Pons (tissue), 1 donor: ENCODE measurements around the gene STAT5A.

Experiments used
- DNase-seq: peaks from one replicate; pipeline ENCODE4 v3.0.0-alpha.2; 2016; ENCODE audit warnings: low spot score

The STAT5A gene

DNA sequence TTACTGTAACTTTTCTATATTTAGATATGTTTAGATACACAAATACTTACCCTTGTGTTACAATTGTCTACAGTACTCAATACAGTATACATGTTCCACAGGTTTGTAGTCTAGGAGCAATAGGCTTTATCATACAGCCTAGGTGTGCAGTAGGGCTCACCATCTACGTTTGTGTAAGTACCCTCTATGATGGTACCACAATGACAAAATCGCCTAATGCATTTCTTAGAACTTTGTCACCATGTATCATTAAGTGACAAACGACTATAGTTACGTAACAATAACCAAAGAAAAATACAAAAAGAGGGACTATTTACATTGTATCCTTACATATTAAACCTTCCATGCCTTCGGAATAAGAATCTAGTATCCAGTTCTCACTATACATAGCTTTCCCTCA lies 20.1 kb upstream of the STAT5A start:
- DNase-seq, result no peak

DNA sequence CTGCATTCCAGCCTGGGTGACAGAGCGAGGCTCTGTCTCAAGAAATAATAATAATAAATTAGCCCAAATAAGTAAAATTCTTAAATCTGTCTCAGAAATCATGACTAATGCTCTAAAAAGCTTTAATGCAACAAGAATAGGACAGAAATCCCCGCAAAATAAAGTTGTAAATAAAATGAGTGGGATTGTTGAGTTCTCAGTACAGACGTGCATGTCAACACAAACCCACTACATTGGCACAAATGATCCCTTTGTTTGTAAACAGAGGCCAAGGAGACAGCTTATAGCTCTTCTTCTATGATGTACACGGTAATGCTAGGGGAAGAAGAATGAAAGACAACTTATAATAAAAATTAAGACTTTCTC lies 18.1 kb upstream of the STAT5A start:
- no peak for DNase-seq

DNA sequence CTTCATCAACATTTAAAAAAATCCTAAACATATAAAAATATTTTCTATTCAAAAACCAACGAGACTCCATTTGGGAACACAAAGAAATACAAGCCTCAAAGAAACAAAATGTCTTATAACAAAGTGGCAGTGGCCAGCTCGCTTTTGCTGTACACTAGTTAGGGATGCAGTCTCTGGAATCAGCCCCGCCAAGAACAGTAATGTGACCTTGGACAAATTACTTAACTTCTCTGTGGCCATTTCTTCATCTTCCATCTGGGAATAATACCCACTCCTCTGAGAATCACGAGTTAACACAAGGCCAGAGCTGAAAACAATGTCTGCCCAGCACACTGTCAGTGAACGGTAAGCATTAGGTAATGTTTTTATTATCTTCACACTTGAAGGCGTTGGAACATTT lies 17.7 kb upstream of the STAT5A start:
- DNase-seq, result no peak

DNA sequence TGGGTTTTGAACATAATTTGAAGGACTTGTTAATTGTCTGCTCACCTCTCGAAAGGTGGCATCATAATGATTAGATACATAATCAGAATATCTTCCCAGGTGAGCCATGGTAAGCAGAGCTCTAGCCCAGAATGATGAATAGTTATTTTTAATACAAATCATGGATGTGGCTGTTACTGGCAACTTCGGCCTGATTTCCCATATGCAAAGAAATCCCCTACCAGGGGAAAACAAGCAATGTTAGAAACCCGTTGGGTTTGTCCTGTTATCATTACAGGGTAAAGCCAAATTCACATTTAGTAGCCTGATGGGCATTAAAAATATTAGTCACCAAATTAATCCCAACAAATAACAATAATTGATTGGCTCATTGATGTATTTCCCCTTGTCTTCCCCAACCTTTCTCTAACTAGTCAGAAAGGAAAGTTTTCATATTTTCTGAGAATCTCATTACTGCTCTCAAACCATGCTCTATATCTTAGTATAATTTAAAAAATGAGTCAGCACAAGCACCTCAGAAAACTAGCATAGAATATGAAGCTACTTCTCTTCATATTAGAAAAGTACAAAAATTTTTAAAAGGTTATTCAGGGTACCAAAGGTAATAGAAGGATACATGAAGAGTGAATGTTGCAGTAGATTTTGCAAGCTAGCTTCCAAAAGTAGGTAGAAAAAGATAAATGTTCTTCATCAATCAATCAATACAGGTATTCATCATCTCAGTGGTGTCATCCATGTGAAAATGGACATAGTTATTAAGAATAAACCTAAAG lies 17.1 kb upstream of the STAT5A start:
- no peak for DNase-seq

DNA sequence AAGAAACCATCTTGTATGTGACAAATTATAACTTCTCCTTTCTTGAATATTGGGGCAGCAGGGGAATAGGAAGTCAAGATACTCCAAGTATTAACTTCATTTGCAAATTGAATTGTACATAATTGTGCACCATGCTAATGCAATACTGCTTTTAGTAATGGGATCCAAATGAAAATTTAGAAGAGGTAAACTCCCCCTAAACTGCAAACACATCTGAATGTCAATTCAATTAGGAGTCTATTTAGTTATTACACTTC lies 16.6 kb upstream of the STAT5A start:
- DNase-seq, result no peak

DNA sequence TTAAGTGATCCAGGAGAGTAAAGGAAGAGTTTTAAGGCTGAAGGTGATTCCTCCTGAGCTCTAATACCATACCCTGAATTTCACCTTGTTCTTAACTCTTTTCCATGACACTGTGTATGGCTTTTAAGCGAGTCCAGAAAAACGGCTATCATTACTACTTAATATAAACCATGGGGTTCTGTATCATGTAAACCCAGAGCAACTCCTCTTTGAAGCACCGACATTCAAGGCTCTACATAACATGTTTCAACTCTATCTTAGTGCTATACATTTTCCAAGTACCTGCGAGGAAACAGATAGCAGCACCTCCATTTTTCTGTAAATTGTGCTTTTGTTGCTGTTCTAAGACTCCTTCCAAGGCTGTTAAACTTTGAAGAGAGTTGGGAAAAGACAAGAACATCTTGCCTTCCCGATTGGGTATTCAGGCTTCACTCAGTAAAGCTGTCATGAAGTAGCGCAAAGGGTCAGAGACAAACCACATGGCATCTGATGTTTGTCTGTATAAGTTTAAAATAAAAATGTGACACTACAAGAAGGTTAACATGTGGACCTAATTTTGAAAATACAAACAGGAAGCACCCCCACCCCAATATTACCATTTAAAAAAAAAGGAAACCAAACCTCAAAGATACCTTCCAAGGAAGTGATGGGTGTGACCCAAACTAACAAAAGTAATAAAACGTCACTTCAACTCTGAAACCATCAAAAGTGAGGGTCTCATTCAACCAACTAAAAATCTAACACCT lies 16.0 kb upstream of the STAT5A start:
- DNase-seq, result no peak

DNA sequence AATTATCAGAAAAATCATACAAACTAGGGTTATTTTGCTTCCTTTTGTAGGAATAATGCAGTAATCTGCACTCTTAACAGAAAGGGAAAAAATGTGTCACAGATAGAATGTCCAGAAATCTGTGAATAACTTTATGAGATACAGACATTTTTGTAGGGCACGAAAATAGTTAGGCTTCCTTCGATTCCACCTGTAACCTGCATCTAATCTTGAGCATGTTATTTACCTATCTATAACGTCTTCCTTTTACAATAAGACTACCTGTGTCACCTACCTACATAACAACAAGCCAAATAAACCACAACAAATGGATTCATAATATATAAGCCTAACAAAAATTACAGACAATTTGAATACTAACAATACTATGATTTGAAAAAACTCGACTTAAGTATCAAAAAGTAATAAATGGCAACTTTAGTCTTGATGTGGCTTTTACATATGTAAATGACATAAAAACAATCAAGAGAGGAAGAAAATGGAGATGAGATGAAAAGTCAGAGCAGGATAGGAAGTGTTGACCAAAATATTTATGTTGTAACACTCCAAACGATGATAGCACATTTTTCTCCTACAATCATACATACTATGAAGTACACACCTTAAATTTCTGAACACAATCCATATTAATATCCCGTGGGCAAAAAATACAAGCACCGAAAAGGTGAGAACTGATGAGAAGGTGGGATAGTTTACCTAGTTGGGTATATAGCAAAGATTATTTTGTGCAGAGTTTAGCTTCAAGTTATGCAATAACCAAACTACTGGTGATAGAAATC lies 14.6 kb upstream of the STAT5A start:
- DNase-seq, result no peak

DNA sequence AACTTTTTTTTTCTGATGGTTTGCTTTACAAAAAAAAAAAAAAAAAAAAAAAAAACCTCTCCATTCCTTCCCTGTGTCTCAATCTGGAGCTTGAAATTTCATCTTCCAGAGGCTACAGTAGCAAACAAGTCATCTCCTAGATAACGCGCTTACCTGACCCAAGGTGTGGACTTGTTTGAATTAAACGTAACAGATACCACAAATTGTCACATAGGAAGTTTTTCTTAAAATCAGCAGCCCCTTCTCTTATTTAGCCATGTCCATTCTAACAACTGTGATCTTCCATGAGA lies 14.1 kb upstream of the STAT5A start:
- DNase-seq, result no peak

DNA sequence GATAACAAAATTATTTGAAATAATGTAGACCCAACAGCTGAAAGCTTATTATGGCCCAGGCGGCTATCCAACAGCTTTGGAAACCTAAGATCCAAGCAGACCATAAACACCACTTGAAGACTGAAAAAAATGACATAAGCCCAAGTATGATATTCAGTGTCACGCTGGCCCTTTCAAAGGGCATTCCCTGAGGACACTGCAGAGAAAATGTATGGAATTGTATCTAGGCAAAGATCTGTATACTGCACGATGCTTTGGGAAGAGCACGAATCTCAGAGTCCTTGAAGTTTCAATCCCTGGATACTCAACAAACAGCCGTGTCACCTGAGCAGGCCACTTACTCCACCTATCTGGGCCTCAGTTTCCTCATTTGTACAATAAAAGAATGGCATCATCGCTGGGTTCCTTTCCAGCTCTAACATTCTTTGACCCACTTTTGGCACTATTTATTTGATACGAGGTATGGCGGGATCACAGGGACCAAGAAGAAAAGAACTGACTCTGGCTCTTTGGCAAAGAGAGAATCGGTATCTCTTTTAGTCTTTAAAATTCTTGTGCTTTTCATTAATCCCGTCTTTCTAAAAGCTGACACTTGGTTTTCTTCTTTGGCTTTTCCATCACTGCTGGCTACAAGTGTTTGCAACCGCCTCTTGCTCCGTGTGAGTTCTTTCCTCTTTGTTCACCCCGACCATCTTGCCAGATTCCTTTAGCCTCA lies 13.3 kb upstream of the STAT5A start:
- DNase-seq, result no peak

DNA sequence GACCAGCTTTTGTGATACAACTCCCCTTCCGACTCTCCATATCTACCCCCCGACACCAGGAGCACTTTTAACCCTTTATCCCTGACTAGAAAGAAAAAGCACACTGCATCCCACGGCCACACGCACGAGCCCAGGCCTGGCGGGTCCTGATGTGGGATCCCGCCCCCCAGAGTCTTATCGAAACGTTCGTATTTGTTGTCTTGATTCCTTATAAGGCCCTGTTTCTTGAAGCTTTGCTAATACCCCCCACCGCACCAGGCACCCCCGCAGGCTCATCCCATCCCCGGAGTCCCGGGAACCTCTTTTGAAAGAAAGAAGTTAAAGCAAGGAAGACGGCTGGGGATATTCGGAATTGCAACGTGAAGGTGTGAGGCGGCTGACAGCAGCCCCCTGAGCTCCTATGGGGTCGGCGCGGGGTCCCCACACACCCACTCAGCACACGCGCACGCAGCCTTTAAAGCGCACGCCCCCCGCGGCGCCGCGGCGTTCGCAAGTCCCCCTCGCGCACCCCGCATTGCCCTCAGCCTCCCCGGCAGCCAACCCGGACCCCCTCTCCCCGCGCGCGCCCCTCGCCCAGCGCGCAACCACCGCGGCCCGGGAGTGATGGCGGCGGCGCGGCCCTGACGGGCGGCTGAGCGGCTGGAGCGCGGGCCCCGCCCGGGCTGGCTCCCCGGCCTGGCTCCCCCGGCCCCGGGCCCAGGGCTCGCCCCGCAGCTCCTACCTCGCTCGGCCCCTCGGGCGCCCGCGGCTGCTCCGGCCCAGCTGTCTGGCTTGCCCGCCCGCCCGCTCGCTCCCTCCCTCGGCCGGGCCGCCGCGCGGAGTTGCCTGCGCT lies 12.6 kb upstream of the STAT5A start:
- no peak for DNase-seq

DNA sequence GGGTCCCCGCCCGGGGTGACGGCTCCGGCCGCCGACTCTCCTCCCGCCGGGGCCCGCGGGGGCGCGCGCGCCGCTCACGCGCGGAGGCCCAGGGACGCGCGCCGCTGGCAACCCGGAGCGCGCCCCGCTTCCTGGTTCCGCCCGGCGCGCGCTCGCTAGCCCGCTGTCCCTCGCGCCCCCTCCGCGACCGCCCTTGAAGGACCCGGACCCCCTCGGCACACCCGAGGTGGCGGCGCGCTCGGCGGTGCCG lies 12.0 kb upstream of the STAT5A start, which contains the start of gene STAT5B:
STAT5B (minus strand) TSS at position 33 of the 250 bp plus-strand sequence. CDS start 44,264 bp downstream, outside the sequence.
- DNase-seq, result no peak

DNA sequence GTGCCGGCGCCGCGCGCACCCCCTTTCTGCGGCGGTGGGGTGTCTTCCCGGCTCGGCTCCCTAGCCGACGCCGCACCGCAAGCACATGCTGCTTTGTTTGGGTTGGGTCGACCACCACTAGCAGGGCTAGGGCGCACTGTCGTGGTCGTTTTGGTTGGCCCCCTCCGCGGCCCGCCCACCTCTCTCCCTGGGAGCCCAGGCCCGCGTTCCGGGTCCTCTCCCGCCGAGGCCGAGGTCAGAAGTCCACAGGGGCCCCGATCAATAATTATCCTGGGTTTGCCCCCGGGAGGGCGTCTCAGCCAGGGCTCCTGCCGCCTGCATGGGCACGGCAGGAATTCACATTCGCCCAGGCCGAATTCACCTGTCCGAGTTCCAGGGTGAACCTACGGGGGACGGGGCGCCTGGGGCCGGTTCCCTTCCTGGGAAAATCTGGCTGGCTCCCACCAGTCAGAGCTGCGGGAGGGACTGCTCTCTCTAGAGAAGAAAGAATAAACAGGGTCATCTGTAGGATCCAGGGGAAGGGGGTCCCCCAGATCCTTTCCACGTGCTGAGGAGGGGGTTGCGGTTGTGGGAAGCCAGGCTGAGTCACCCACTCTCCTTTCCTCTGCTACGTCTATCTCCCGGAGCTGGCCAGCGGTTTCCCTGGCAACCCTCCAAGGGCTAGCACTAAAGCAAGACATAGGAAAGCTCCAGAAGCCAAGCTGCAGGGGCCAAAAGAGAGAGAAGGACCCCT lies 11.5 kb upstream of the STAT5A start:
- DNase-seq, result no peak

DNA sequence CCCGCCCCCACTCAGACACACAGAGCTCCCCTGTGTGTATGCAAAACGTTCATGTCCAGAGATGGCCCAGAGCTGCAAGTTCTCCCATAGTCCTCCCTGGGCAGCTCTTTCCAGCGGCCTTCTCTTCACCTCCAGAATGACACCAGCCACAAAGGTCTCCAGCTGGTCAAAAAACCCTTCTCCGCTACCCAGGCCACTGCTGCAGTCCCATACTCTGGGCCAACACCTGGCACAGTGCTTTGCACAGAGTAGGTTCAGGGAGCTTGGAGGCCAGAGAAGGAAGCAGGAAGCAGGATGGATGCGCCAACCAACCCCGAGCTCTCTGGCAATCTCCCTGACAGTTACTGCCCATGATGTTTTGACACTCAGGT lies 11.0 kb upstream of the STAT5A start:
- no peak for DNase-seq

DNA sequence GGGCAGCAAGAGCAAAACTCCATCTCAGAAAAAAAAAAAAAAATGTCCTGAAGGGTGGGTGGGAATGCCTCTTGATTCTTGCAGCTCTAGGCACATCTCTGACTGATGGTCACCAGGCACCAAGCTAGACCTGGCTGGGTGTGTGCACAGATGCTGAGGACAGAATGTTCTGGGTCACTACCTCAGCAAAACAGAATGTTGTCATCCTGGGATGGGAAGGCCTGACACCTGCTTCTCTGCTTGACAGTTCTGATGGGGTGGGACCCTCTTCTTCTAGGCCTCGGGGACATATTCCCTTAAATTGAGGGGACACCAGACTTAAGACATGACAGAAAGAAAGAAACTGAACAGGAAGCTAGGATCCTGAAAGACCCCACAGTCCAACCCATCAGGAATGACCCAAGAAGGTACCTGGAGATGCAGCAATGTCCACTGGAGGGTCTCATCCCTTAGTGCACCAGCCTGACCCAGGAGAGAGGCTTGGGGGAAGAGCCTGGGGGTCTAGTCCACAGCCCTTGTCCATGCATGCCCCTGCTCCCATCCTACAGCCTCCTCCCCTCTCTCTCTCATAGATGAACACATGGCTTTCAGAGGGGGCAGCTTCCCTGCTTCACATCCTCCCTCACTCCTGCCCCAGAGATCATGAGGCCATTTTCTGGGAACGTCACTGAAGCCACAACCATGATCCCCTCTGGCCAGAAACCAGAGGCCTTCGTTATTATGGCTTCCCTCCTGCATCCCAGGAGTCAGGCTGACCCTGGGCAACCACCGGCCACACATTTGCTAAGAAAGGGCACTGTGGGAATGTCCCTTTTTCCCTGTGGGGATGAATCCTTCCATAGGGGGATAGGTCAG lies 8.3 kb upstream of the STAT5A start:
- DNase-seq, result no peak

DNA sequence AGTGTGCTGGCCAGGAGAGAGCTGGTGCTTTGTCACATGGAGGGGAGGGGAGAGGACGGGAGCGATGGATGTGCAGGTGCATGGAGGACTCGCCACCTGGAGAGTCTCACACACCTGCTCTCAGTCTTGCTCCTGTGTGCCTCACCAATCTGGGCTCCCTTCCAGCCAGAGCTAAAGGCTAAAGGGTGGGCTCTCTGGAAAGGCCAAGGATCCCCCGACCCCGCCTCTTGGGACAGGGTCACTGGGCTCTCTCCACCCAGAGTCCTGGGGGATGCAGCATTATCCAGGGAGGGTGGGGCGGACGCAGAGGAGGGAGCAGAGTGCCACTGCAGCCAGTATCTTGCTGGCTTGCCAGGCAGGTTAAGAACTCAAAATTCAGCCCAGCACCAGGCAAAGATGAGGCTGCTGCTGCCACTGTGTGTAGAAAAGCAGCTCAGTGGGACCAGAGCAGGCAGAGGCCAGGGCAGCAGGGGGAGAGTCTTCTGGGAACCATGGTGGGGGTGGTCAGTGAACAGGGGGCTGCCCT lies 6.7 kb upstream of the STAT5A start:
- DNase-seq, result no peak

DNA sequence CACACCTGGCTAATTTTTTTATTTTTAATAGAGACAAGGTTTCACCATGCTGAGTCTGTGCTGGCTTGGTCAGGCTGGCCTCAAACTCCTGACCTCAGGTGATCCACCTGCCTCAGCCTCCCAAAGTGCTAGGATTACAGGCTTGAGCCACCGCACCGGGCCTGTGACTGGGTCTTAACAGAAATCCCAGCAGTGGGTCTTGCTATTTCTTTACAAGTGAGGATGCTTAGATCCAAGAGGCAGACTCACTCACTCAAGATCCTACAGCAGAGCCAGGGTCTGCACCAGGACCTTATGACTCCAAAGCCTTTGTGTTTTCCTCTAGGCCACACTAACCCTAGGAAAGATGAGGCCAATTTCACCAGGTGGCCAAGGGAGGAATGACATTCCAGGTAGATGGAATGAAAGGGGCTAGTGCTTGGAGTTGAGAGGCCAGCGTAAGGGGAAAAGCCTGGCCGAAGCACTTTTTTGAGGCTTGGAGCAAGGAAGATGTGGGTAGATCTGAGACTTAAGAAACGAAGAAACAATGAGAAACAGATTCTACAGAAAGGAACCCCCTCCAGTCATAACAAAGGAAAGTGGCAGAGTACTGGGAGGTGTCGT lies 5.7 kb upstream of the STAT5A start:
- DNase-seq, result no peak

DNA sequence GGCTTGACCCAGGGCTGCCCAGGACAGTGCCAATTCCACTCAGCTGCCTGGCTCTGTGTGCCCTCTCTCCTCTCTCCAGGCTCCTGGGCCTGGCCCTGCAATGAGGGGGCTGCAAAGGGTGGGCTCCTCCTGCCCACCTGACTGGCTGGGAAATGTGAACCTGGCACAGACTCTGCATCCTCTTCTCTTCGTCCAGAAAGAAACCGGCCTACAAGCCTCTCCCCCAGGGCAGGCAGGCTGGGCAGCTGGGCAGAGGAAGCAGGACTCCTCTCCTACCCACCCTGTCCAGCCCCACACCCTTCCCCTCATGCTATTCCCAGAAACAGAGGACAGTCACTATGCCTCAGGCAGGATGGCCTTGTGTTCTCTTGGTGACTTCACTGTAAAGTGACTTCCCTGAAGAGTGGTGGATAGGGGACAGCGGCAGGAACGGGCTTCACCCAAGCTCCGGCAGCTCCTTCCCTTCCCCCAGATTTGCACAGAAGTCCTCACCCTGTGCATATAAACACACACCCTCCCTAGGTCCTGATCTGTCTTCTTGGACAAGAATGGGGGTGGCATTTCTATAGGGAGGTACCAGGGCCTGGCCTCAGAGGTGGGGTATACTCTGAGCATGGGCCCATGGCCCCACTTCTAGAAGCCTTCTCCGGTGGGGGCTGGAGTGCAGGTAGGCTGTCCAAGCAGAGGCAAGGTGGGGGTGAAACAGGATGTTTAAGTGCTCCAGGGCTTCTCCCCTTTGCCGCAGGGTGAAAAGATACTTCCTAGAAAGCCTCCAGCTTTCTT lies 4.9 kb upstream of the STAT5A start:
- DNase-seq, result no peak

DNA sequence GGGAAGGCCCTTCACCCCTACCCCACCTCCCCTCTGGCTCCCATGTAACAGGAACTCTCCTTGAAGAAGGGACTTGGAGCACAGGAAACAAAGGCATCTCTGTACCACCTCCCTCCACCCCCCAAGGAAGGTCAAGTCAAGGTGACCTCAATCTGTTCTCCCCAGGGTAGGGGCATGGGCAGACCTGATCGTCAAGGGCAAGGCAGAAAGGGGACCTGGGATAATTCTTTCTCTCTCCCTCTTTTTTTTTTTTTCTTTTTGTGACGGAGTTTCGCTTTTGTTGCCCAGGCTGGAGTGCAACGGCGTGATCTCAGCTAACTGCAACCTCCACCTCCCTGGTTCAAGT lies 4.3 kb upstream of the STAT5A start:
- no peak for DNase-seq

DNA sequence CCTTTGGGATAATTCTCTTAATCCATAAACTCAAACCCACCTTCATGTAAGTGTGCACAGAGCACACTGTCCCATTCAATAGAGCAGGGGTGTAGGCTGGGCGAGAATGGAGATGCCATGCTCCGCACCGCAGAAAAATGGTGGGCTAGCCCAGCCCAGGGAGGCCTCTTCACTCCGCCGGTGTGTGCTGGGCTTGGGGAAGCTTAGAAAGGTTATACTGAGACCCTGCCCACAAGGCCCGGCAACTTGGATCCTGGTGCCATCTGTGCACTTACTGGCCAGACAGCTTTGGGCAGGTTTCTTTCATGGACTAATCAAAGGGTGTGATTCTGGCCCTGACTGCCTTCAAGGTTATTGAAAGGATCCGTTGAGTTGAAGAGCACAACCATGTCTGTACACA lies 3.7 kb upstream of the STAT5A start:
- DNase-seq, result no peak
